MCF 10A (cell line): ENCODE results near the gene MAK. TPM values are rescaled to one million over a fixed set of nuclear protein-coding genes. Genes with fewer than 3 reads are reported as not detected.
"Not testable (repeated sequence)": the region's sequence is repeated elsewhere in the genome, so short reads cannot be mapped to it uniquely, and the experiment has no call there.

Experiments
- BruUV-seq: library from RNA; stranded (reverse); fragments of 400-500 nt; replicated peaks from 2 replicates; lab custom pipeline; 2021; lab: Mats Ljungman, UMichigan
- CTCF ChIA-PET: fragments of 300-600 bp; sonication (Branson Sonifier 250); formaldehyde crosslinking; extraction: SDS; loops from one replicate; lab custom pipeline; 2021; ENCODE audit warnings: antibody characterized with exemption, inconsistent platforms; lab: Yijun Ruan, JAX
- POLR2A ChIA-PET: fragments of 300-600, 350-650 bp; sonication (Branson Sonifier 250); formaldehyde crosslinking; extraction: SDS; loops from one replicate; lab custom pipeline; 2020; ENCODE audit warnings: antibody characterized with exemption, inconsistent platforms; lab: Yijun Ruan, JAX
- DNase-seq: peaks from one replicate; pipeline ENCODE4 v3.0.0-alpha.2; 2018; ENCODE audit not compliant: unreplicated experiment
- H3K27ac Mint-ChIP-seq: one replicate; pipeline ENCODE4 v1.8.0; 2022; ENCODE audit warnings: mild to moderate bottlenecking, low read depth, mixed read lengths; ENCODE audit not compliant: unreplicated experiment
- H3K27me3 Mint-ChIP-seq: one replicate; pipeline ENCODE4 v1.8.0; 2022; ENCODE audit warnings: mixed read lengths; ENCODE audit not compliant: insufficient read depth, unreplicated experiment
- H3K36me3 Mint-ChIP-seq: one replicate; pipeline ENCODE4 v1.8.0; 2022; ENCODE audit warnings: mild to moderate bottlenecking, moderate library complexity, mixed read lengths; ENCODE audit not compliant: insufficient read depth, unreplicated experiment
- H3K4me1 Mint-ChIP-seq: one replicate; pipeline ENCODE4 v1.8.0; 2022; ENCODE audit warnings: mixed read lengths; ENCODE audit not compliant: insufficient read depth, unreplicated experiment
- H3K4me3 Mint-ChIP-seq: one replicate; pipeline ENCODE4 v1.8.0; 2022; ENCODE audit warnings: mild to moderate bottlenecking, moderate library complexity, mixed read lengths; ENCODE audit not compliant: unreplicated experiment
- H3K9me3 Mint-ChIP-seq: one replicate; pipeline ENCODE4 v1.8.0; 2022; ENCODE audit warnings: mixed read lengths; ENCODE audit not compliant: unreplicated experiment
- CTCF ChIP-seq: fragments of 200-600 bp; IDR thresholded peaks from one replicate; pipeline ENCODE4 v1.8.0; 2022; ENCODE audit warnings: antibody characterized with exemption, mild to moderate bottlenecking; ENCODE audit not compliant: unreplicated experiment
- intact Hi-C: fragments of 100-400 bp; cut with micrococcal nuclease; formaldehyde crosslinking; loops from 2 replicates; pipeline ENCODE4 v1.14.1; 2022
- total RNA-seq: library from RNA; stranded (reverse); gene quantifications from 2 replicates; pipeline ENCODE4 v1.2.3, GENCODE V29; 2022

The MAK gene
- total RNA-seq, 1 experiment from 2014 or later = not detected

- no TSS peak for BruUV-seq
- Mint-ChIP-seq H3K4me3 (no peak overlapping the region), H3K36me3 (peaks cover 80% of the 10 kb centered on the region), H3K4me1 (peaks cover 28% of the 10 kb centered on the region), H3K27ac (no peak overlapping the region), H3K27me3 (no peaks in the 10 kb centered on the region), H3K9me3 (no peaks in the 10 kb centered on the region)
- ChIA-PET POLR2A (no interaction called here), CTCF (no interaction called here)
- DNase-seq = no peak
- TF ChIP-seq CTCF = no peak
- intact Hi-C loops = no loop called here
Observed at GRCh38 chr6:10756085-10756484, 82.3 kb downstream of the MAK start.

GRCh38 chr6:10751757-10752156 lies 86.6 kb downstream of the MAK start:
- intact Hi-C loops, H3K27me3 Mint-ChIP-seq, BruUV-seq, H3K27ac Mint-ChIP-seq, H3K9me3 Mint-ChIP-seq, DNase-seq, H3K4me3 Mint-ChIP-seq, POLR2A ChIA-PET: not testable (repeated sequence)
- peaks cover 72% of the 10 kb centered on the region for H3K36me3 Mint-ChIP-seq
- H3K4me1 Mint-ChIP-seq = peaks cover 28% of the 10 kb centered on the region
- CTCF ChIA-PET = interaction anchor here (1.2 kb wide), 1 partner anchor 28 kb away, joined by 3 read pairs; no protein-coding TSS in a partner anchor

- Mint-ChIP-seq H3K36me3 (peaks cover 60% of the 10 kb centered on the region), H3K4me1 (peaks cover 31% of the 10 kb centered on the region)
- intact Hi-C loops, H3K9me3 Mint-ChIP-seq, DNase-seq, H3K4me3 Mint-ChIP-seq, H3K27me3 Mint-ChIP-seq, H3K27ac Mint-ChIP-seq, POLR2A ChIA-PET, BruUV-seq: not testable (repeated sequence)
- CTCF ChIA-PET = interaction anchor here (1.2 kb wide), 1 partner anchor 27 kb away, joined by 3 read pairs; no protein-coding TSS in a partner anchor
Observed at GRCh38 chr6:10750568-10750967, 87.8 kb downstream of the MAK start.

GRCh38 chr6:10749734-10750133 lies 88.6 kb downstream of the MAK start:
- no peak for TF ChIP-seq CTCF
- CTCF ChIA-PET = interaction anchor here (0.6 kb wide), 1 partner anchor 71 kb away, joined by 3 read pairs; no protein-coding TSS in a partner anchor
- no TSS peak for BruUV-seq
- H3K27me3 Mint-ChIP-seq = no peaks in the 10 kb centered on the region
- POLR2A ChIA-PET = interaction anchor here (1.7 to 7.3 kb wide), 4 partner anchors 9 to 55 kb away, joined by 4 to 185 read pairs (median 44); partner anchors contain the start of genes C6orf52, PAK1IP1 and TMEM14C
- H3K9me3 Mint-ChIP-seq = no peaks in the 10 kb centered on the region
- intact Hi-C loops = no loop called here
- peaks cover 56% of the 10 kb centered on the region for H3K36me3 Mint-ChIP-seq
- no peak for DNase-seq
- peak overlapping the region; percentile 95 for H3K4me3 Mint-ChIP-seq
- peaks cover 29% of the 10 kb centered on the region for H3K4me1 Mint-ChIP-seq
- peak overlapping the region; percentile 37 for H3K27ac Mint-ChIP-seq

- no peaks in the 10 kb centered on the region for H3K9me3 Mint-ChIP-seq
- intact Hi-C loops = loop anchor here (1.0 kb wide), 1 partner anchor 24 kb away; the partner anchor contains the start of gene TMEM14C
- TF ChIP-seq CTCF = no peak
- POLR2A ChIA-PET = interaction anchor here (0.6 to 7.3 kb wide), 21 partner anchors 10 to 311 kb away, joined by 3 to 185 read pairs (median 4); partner anchors contain the start of genes C6orf52, PAK1IP1 and TMEM14C
- BruUV-seq = no TSS peak
- H3K4me3 Mint-ChIP-seq = peak within 1 kb of the TSS; percentile 95
- peak; percentile 97 for DNase-seq
- peak within 1 kb of the TSS; percentile 95 for H3K27ac Mint-ChIP-seq
- peaks cover 18% of the 10 kb centered on the region for H3K4me1 Mint-ChIP-seq
- peaks cover 55% of the 10 kb centered on the region for H3K36me3 Mint-ChIP-seq
- CTCF ChIA-PET = interaction anchor here (0.9 to 2.8 kb wide), 8 partner anchors 14 to 269 kb away, joined by 3 to 17 read pairs (median 4); partner anchors contain the start of gene TMEM14C
- H3K27me3 Mint-ChIP-seq = no peaks in the 10 kb centered on the region
Observed at GRCh38 chr6:10747251-10747972, 90.9 kb downstream of the MAK start, which contains the start of gene TMEM14B. TMEM14B (plus strand) TSS chr6:10747805; CDS start chr6:10749246, 1,441 bp downstream.
